Right atrium auricular region (tissue), 2 donors: Measurements from ENCODE around the gene IDE. TPM values are rescaled to one million over a fixed set of nuclear protein-coding genes. Genes with fewer than 3 reads are reported as not detected.

Experiments
- DNase-seq: peaks from one replicate; pipeline ENCODE4 v3.0.0-alpha.2; 2019; ENCODE audit warnings: low spot score
- H3K27ac ChIP-seq, 2 donors: fragments of 200-600 bp; sonication (generic); 1 replicate in 1 of 2; 2 replicates in 1 of 2; pipeline ENCODE4 v1.5.1; 2016 to 2019
- H3K27me3 ChIP-seq, 2 donors: fragments of 200-600 bp; sonication (generic); one replicate each; pipeline versions ENCODE4 v1.5.1 to v1.6.0; 2017 to 2019
- H3K36me3 ChIP-seq: fragments of 200-600 bp; sonication (generic); one replicate; pipeline ENCODE4 v1.5.1; 2016
- H3K4me1 ChIP-seq, 2 donors: fragments of 200-600 bp; sonication (generic); one replicate each; pipeline versions ENCODE4 v1.5.1 to v1.6.0; 2017 to 2019
- H3K4me3 ChIP-seq, 2 donors: fragments of 200-600 bp; sonication (generic); 1 replicate in 1 of 2; 2 replicates in 1 of 2; pipeline ENCODE4 v1.5.1; 2017 to 2019; ENCODE audit warnings: mild to moderate bottlenecking in 1 of 2, moderate library complexity in 1 of 2
- H3K9me3 ChIP-seq, 2 donors: fragments of 200-600 bp; sonication (generic); one replicate each; pipeline ENCODE4 v1.5.1; 2019
- CTCF ChIP-seq, 2 donors: fragments of 200-600 bp; sonication (generic); IDR thresholded peaks; one replicate each; pipeline ENCODE4 v1.5.1; 2019; ENCODE audit warnings: antibody characterized with exemption in 2 of 2
- total RNA-seq, 2 donors: library from RNA; depleted of rRNA; stranded (reverse); fragments of >200 nt; gene quantifications; one replicate each; pipeline ENCODE4 v1.1.0, GENCODE V29; 2016

IDE gene
- total RNA-seq, 2 donors from 2014 or later = 20.3 to 36.0 TPM

GRCh38 chr10:92538231-92538958 is 35.5 kb downstream of the IDE start:
- no peak overlapping the region for H3K4me3 ChIP-seq
- DNase-seq = no peak
- no peaks in the 10 kb centered on the region for H3K27me3 ChIP-seq
- H3K27ac ChIP-seq = no peak overlapping the region
- H3K4me1 ChIP-seq = no peaks in the 10 kb centered on the region
- H3K36me3 ChIP-seq = peaks cover 27% of the 10 kb centered on the region
- no peaks in the 10 kb centered on the region for H3K9me3 ChIP-seq
- TF ChIP-seq CTCF (IDR thresholded peaks at IDR 0.05) = no peak

GRCh38 chr10:92530891-92531535 is 42.9 kb downstream of the IDE start:
- Histone ChIP-seq H3K9me3 (no peaks in the 10 kb centered on the region), H3K27me3 (no peaks in the 10 kb centered on the region), H3K4me1 (no peaks in the 10 kb centered on the region), H3K27ac (no peak overlapping the region), H3K4me3 (no peak overlapping the region), H3K36me3 (peaks cover 80% of the 10 kb centered on the region)
- no peak for DNase-seq
- no peak for TF ChIP-seq CTCF (IDR thresholded peaks at IDR 0.05)

- H3K4me1 ChIP-seq = no peaks in the 10 kb centered on the region
- H3K9me3 ChIP-seq = no peaks in the 10 kb centered on the region
- peaks cover 74% of the 10 kb centered on the region for H3K36me3 ChIP-seq
- H3K27ac ChIP-seq = no peak overlapping the region
- H3K27me3 ChIP-seq = no peaks in the 10 kb centered on the region
- no peak overlapping the region for H3K4me3 ChIP-seq
- no peak for DNase-seq
- TF ChIP-seq CTCF (IDR thresholded peaks at IDR 0.05) = no peak
Observed at GRCh38 chr10:92530421-92530820, 43.5 kb downstream of the IDE start.

GRCh38 chr10:92527716-92528115 is 46.2 kb downstream of the IDE start:
- TF ChIP-seq CTCF (IDR thresholded peaks at IDR 0.05) = no peak
- H3K36me3 ChIP-seq = peaks cover 51% of the 10 kb centered on the region
- H3K4me3 ChIP-seq = no peak overlapping the region
- no peak for DNase-seq
- no peaks in the 10 kb centered on the region for H3K9me3 ChIP-seq
- no peaks in the 10 kb centered on the region for H3K27me3 ChIP-seq
- no peak overlapping the region for H3K27ac ChIP-seq
- H3K4me1 ChIP-seq = no peaks in the 10 kb centered on the region

GRCh38 chr10:92523639-92524038 is 50.3 kb downstream of the IDE start:
- H3K36me3 ChIP-seq = peaks cover 14% of the 10 kb centered on the region
- H3K27ac ChIP-seq = no peak overlapping the region

More at GRCh38 chr10:92523639-92524038, 50.3 kb downstream of the IDE start:
- H3K9me3 ChIP-seq = no peaks in the 10 kb centered on the region
- no peaks in the 10 kb centered on the region for H3K4me1 ChIP-seq
- H3K27me3 ChIP-seq = no peaks in the 10 kb centered on the region
- no peak overlapping the region for H3K4me3 ChIP-seq
- no peak for DNase-seq
- no peak for TF ChIP-seq CTCF (IDR thresholded peaks at IDR 0.05)
